Hematopoietic multipotent progenitor cell (in vitro differentiated cells): Measurements from ENCODE around the gene TMSB15B. TPM values are rescaled to one million over a fixed set of nuclear protein-coding genes. Genes with fewer than 3 reads are reported as not detected.
"Not testable (repeated sequence)": the region's sequence is repeated elsewhere in the genome, so short reads cannot be mapped to it uniquely, and the experiment has no call there.

Experiments
- DNase-seq, 3 donors: peaks; one replicate each; pipeline ENCODE4 v3.0.0-alpha.2; 2011 to 2015; ENCODE audit warnings: low read depth in 2 of 3, low spot score in 2 of 3
- total RNA-seq: library from RNA; depleted of rRNA; stranded (reverse); fragments of >200 nt; gene quantifications from one replicate; pipeline ENCODE4 v1.2.3, GENCODE V29; 2012

Gene TMSB15B
- total RNA-seq, result 3.0 TPM

DNA sequence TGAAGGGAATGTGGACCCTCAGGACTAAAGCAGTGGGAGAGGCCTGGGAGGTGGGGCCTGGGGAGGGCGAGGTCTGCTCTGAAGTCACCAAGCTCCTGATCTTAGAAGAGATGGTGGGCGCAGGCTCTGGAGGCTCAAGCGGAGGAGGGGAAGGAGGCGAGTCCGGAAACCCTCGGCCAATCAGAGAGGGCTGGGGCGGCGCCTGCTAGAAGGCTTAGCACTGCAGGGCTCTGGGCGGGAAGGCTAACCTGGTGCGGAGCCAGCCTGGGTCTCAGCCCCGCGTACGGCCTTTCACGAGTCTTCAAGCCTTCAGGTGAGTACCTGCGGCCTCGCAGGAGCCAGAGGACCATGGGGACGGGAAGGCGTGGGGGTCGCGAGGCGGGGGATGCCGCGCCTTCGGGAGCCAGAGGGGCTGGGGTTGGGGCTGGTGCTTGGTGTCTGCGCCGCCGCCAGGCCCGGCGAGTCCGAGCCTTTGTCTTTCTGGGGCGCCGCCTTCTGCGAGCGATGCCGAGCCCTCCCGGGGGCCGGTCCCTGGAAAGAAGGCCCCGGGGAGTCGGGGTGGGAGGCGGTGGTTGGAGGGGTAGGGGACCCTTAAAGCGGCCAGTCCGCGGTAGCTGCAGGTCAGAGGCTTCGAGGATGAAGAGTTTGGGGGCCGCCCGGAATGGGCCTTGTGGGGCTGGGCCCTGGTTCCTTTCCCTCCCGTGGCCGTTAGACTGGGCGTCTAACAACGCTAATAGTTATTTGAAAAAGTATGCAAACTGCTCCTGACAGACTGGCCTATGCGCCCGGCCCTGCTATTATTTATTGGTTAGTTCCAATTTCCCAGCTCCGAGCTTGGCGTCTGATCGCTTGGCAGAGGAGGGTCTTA is at the start of gene TMSB15B:
TMSB15B (plus strand) TSS at position 217 of the 868 bp plus-strand sequence.
- not testable (repeated sequence) for DNase-seq

DNA sequence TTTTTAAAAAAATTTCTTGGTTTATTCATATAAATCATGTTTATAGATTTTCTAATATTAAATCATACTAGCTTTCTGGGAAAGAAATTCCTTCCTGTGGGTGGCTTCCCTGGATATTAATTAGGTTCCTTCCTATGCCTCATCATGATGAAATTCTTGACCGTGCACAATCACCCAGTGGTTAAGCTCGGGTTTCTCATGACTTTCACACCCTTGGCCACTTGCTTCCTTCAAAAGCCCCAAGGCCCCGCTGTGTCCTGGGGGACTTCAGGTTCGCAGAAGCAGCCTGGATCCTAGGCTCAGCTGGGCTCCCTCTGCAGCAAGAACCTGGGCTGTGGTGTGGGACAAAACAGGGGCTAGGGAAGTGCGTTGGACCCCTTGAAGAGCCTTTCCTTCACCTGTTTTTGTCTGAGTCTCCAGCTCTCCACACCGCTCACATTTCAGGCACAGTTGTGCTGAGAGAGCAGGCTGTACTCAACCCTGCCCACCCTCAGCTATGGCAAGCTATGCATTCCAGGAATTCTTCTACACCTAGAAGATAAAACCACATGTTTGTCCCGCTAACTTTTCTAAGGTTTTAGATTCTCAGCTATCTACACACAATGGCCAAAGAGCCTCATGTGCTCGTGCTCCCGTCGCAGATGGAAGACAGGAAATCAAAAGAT is 48.9 kb upstream of the TMSB15B start:
- DNase-seq, result no peak

DNA sequence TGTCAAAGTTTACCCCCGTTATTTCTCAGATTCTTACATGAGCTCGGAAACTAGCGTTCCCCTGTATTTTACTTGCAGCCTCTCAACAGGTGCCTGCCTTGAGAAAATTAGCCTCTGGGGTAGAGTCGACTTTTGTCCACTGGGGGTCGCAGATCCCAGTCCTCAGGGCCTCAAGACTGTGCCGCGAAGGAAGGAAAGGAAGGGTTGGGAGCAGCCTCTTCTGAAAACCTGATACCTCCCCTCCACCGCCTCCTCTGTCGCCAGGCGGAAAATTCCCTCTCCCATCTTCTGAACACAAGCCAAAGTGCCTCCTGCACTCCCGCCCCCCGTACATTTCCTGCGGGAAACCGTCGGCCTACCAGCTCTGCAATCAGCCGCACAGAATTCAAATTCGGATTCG is 44.4 kb upstream of the TMSB15B start:
- peak in 2 of 3 donors; percentile 42 to 62 for DNase-seq

DNA sequence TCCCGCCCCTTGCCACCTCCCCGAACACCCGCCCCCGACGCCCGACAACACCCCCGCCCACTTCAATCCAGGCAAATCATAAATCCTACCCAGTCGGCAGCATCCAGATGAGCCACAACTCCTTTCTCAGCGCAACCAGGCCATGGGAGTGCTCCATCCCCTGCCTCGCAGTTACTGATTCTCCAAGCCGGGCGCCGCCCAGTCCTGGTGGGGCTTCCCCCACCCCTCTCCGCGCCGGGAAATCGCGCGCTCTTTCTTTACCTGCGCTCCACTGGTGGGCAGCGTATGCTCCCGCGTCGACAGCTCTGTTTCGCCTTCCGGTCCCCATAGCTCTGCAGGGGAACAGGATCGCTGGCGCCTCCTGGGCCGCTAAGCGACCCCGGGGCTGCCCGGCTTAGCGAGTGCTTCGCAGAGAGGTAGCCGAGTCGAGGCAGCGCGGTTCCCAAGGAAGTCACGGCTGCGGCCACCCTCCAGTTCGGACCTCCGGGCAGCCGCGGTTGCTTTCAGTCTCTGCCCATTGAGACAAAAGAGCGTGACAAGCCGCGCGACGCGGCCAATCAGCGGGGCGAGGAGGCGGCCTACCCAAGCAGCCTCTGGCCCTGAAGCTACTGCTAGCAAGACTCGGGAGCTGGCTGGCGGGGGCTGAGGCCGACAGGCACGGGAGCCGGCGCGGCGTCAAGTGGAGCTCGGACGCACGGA is 43.7 kb upstream of the TMSB15B start:
- DNase-seq, result peak in 2 of 3 donors; percentile 41 to 56

GRCh38 chrX:103919270-103919637 is 43.2 kb upstream of the TMSB15B start:
- DNase-seq, result peak in 1 of 3 donors; percentile 14

- DNase-seq, result peak in 1 of 3 donors; percentile 21
Observed at GRCh38 chrX:103920515-103920914, 41.9 kb upstream of the TMSB15B start.

- DNase-seq, result no peak
Observed at GRCh38 chrX:103927030-103927429, 35.4 kb upstream of the TMSB15B start.

GRCh38 chrX:103927633-103928032 is 34.8 kb upstream of the TMSB15B start:
- DNase-seq, result no peak

DNA sequence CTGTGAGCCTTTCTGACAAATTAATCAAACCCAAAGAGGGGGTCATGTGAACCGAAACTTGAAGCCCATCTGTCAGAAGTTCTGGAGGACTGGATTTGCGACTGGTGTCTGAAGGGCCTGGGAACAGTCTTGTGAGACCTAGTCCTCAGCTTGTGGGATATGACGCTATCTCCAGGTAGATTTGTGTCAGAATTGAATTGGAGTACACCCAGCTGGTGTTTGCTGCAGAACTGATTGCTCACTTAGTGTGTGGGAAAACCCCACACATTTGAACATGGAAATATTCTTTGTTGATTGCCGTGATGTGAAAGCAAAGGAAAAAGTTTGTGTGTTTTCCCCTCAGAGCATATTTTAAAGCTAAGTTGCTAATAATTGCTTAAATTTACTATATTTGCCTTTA is 30.3 kb upstream of the TMSB15B start:
- DNase-seq, result no peak

- not testable (repeated sequence) for DNase-seq
Observed at GRCh38 chrX:103940257-103940656, 22.2 kb upstream of the TMSB15B start.

DNA sequence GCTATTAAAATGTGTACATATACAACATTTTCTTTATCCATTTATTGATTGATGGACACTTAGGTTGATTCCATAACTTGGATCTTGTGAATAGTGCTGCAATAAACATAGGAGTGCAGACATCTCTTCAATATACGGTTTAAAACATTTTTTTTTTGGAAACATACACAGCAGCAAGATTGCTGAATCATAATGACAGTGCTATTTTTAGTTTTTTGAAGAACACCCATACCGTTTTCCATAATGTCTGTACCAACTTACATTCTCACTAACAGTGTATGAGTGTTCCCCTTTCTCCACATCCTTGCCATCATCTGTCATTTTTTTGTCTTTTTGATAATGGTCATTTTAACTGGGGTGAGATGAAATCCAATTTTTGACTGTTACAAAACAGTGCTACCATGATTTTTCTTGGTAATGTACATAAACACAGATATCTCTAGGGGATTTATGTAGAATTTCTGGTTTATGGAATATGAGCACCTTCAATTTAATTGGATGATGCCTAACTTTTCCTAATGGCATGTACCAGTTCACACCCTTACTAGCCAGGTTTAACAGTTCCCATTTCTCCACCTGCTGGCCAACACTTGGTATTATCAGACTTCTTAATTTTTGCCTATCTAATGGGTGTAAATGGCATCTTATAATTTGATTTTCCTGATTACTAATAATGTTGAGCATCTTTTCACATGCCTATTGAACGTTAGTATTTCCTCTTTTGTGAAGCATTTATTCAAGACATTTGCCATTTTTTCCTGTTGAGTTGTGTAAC is 21.0 kb upstream of the TMSB15B start:
- DNase-seq, result peak in 2 of 3 donors; percentile 30 to 45

DNA sequence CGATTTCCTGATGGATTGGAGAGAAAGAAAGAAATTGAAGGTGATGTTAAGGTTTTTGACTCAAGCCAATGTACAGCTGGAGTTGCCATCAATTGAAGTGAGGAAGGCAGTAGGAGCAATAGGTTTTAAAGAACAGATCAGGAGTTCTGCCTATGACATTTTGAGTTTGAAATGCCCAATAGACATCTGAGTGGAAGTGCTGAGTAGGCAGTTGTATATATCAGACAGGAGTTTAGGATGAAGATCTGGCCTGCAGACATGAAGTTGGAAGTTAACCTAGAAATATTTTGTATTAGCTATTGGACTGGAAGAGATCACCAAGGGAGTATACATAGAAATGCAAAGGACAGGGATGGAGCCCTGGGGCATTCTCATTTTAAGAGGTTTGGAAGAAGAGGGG is 12.9 kb upstream of the TMSB15B start:
- no peak for DNase-seq

DNA sequence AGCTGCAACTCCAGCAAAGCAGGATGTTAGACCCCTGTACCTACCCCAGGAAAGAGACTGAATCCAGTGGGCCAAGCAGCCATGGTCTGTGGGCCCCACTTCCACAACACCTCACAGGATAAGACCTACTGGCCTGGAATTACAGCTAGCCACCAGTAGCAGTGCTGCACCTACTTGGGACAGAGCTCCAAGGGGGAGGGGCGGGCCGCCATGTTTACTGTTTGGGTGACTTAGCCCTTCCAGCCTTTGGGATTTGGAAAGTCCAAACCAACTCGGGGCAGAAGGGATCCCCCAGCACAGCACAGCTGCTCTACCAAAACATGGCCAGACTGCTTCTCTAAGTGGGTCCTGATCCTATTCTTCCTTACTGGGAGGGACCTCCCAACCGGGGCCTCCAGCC is 9.1 kb upstream of the TMSB15B start:
- no peak for DNase-seq

DNA sequence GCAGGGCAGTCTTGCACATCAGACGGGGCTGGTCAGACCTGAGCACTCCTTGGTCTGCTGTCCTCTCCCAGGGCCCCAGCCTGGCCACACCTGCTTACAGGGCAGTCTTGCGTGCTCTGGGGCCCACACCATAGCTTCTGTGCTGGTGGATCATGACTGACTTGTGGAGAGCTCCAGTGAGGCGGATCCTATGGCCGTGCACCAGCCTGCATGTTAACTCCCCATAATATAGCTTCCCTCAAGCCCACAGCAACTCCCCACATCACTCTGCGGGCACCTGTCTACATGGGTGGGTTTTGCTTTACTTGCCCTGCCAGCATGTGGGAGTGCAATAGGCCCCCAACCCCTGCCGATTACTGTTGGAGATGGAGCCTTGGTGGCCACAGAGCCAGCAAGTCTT is 8.2 kb upstream of the TMSB15B start:
- no peak for DNase-seq

- DNase-seq, result not testable (repeated sequence)
Observed at GRCh38 chrX:103960599-103960998, 1.8 kb upstream of the TMSB15B start.

GRCh38 chrX:103983508-103983907 is 21.1 kb downstream of the TMSB15B start:
- not testable (repeated sequence) for DNase-seq

- no peak for DNase-seq
Observed at GRCh38 chrX:103999234-103999633, 36.8 kb downstream of the TMSB15B start.

GRCh38 chrX:104008831-104009230 is 46.4 kb downstream of the TMSB15B start:
- no peak for DNase-seq

GRCh38 chrX:104013158-104013557 is 50.7 kb downstream of the TMSB15B start:
- DNase-seq, result no peak

- no peak for DNase-seq
Observed at GRCh38 chrX:104013606-104014005, 51.2 kb downstream of the TMSB15B start, which contains the start of gene H2BW1. TSS of gene H2BW1 (minus strand) at chrX:104013708. CDS start at chrX:104013576, 132 bp downstream.
